HG02642 (cell line): ENCODE results near the gene PC.

Source experiments
- ATAC-seq: cut with Tn5 transposase; IDR thresholded peaks from one replicate; pipeline ENCODE4 v1.9.1; 2021; ENCODE audit warnings: mild to moderate bottlenecking; ENCODE audit not compliant: unreplicated experiment, poor library complexity

PC gene

GRCh38 chr11:66886671-66887221 lies 71.4 kb downstream of the PC start:
- ATAC-seq, result no peak

- no peak for ATAC-seq
Observed at GRCh38 chr11:66885950-66886440, 72.2 kb downstream of the PC start.

GRCh38 chr11:66885469-66885868 lies 72.7 kb downstream of the PC start:
- ATAC-seq, result no peak

- no peak for ATAC-seq
Observed at GRCh38 chr11:66884443-66884842, 73.7 kb downstream of the PC start.

- ATAC-seq, result no peak
Observed at GRCh38 chr11:66883016-66883965, 74.9 kb downstream of the PC start.

- no peak for ATAC-seq
Observed at GRCh38 chr11:66882561-66883015, 75.6 kb downstream of the PC start.

- ATAC-seq, result no peak
Observed at GRCh38 chr11:66881927-66882452, 76.2 kb downstream of the PC start.

GRCh38 chr11:66881451-66881835 lies 76.7 kb downstream of the PC start:
- no peak for ATAC-seq

GRCh38 chr11:66880496-66881450 lies 77.4 kb downstream of the PC start:
- no peak for ATAC-seq

GRCh38 chr11:66879999-66880398 lies 78.2 kb downstream of the PC start:
- ATAC-seq, result no peak

GRCh38 chr11:66879583-66879982 lies 78.6 kb downstream of the PC start:
- ATAC-seq, result no peak

GRCh38 chr11:66879000-66879399 lies 79.2 kb downstream of the PC start:
- ATAC-seq, result no peak

- ATAC-seq, result no peak
Observed at GRCh38 chr11:66878474-66878873, 79.7 kb downstream of the PC start.

- no peak for ATAC-seq
Observed at GRCh38 chr11:66877588-66878385, 80.4 kb downstream of the PC start.

- no peak for ATAC-seq
Observed at GRCh38 chr11:66875378-66875777, 82.8 kb downstream of the PC start.

GRCh38 chr11:66874232-66874631 lies 84.0 kb downstream of the PC start:
- no peak for ATAC-seq

GRCh38 chr11:66871521-66871901 lies 86.7 kb downstream of the PC start:
- ATAC-seq, result no peak

- no peak for ATAC-seq
Observed at GRCh38 chr11:66870616-66871520, 87.3 kb downstream of the PC start.
